HG03469 (cell line): Measurements from ENCODE around the gene SH3BP4.

ENCODE experiments used
- ATAC-seq: cut with Tn5 transposase; IDR thresholded peaks from one replicate; pipeline ENCODE4 v1.9.1; 2021; ENCODE audit warnings: mild to moderate bottlenecking, moderate library complexity, moderate number of reproducible peaks; ENCODE audit not compliant: unreplicated experiment

The SH3BP4 gene

DNA sequence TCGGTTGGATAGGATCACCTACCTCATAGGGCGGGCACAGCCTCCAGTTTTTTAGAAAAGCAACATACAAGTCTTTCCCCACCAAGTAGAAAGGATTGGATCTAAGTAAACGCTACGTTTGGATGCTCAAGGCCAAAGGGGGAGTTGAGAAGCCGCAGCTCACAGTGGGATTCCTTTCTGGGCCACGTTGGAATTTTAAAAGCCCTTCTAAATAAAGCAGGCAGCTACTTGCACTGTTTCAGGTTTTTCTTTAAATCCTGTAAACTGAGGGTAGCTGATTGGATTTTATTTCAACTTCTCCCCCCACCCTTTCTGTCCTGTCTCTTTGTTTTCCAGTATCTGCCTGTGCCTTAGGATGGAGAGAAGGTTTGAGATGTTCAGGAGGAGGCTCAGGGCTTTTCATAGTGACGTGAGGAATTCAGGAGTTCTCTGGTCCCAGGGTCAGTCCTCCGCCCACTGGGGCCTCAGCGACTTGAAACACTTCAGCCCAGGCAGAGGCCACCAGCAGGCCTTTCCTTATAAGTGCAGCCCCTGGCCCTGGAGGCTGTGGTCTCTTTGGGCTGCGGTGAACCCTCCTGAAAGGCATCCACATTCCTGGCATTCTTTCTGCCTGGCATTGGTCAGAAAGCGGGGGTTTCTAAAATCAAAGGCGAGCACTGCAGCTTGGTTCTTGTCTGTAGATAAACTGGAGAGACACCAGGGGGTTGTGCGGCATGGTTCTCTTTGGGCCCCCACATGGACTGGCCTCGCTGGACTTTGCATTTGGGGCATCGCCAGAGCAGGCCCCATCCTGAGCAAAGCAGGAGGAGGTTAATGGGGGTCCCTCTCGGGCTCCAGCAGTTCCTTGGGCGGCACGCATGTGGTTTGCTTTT is 44.5 kb downstream of the SH3BP4 start:
- ATAC-seq: no peak

- no peak for ATAC-seq
Measured at GRCh38 chr2:234996941-234997270, 45.1 kb downstream of the SH3BP4 start.

GRCh38 chr2:234997389-234997788 is 45.6 kb downstream of the SH3BP4 start:
- no peak for ATAC-seq

DNA sequence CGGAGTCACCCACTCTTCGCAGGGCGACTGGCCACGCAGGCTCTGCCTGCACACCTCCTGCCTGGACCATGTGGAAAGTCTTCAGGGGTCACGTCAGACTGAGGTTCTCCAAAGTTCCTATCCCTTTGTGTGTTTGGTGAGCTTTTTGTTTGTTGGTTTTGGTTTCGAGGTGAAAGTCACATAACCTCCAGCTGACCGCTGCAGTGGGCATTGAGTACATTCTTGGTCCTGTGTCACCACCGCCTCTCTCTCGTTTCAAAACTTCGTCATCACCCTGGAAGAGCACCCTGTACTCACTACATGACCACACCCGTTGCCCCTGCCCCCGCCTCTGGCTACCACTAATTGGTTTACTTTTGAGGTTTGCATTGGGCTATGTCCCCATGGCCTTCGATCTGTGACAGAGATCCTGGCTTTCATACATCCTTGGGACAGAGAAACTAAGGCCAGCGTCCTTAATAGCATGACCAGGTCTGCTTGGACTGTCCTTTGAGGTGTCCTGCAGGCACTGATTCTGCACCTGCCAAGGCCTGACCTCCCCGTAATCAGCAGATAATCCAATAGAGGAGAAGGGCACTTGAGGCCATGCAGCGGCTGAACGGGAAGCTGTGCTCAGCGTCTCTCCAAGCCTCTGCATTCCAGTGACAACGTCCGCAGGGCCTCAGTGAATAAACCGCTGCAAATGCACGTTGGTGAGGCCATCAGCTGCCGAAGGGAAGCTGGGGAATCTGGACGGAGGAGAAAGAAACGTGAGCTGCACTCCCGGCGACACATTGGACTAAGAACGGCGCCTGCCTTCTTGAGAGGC is 46.8 kb downstream of the SH3BP4 start:
- ATAC-seq: no peak

DNA sequence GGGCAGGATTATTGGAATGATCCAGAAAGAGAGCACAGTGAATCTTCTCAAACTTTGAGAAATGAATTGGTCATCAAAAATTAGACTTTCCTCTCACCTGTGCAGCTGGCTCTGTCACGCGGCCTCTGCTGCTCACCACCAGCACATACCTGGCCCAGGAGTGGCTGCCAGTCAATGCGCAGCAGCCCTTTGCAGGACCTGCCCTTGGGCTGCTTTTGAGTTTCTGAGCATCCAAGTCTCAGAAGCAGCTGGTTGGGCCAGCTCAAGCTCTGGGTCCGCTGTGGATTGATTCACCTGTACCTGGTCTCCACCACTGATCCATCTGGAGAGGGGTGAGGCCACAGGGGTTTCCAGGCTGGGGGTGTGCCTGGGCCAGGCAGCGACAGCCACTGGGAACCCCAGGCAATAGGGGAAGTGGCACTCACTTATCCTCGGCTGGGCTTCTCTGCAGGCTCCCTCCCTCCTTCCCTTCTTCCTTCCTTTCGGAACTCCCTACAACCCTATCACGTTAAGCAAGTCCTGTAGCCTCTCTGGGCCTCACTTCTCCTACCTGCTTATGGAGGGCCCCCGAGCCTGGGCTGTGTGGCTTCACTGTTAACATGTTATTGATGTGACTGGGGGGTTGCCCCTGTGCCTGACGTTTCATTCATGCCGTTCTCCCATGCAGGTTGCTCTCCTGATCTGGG is 48.1 kb downstream of the SH3BP4 start:
- no peak for ATAC-seq

DNA sequence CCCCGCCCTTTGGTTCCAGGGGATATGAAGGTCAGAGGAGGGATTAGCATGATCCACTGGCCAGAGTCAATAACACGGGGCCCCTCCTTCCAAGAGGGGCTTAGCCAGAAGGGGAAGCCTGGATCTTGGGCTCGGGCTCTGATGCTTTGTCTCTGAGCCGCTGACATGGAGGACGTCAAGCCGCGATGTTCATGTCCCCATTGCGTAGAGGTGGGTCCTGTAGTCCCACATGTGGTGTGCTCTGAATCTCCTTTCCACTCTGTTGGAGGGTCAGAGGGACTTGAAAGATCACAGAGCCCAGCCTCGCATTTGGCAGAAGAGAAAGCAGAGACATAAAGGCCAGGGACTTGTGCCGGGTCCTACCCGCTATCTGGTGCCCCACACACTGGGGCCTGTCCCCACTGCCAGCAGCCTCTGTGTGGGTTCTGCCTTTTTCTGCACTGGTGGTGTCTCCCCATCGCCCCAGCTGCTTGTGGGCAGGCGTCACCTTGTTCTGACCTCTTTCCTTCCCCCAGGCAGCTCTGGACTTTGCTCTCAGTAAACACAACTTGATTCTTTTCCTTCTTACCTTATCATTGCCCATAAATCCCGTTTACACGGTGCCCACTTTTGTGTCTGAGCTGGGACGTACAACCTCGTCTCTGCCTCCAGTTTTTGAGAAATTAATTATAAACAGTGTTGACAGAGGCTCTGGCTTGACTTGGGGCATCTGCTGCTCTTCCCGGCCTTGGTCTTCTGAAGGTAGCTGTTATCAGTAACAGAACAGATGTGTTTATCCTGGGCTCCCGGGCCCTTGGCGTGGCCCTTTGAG is 48.8 kb downstream of the SH3BP4 start:
- no peak for ATAC-seq

- no peak for ATAC-seq
Measured at GRCh38 chr2:235001237-235002133, 49.7 kb downstream of the SH3BP4 start.

DNA sequence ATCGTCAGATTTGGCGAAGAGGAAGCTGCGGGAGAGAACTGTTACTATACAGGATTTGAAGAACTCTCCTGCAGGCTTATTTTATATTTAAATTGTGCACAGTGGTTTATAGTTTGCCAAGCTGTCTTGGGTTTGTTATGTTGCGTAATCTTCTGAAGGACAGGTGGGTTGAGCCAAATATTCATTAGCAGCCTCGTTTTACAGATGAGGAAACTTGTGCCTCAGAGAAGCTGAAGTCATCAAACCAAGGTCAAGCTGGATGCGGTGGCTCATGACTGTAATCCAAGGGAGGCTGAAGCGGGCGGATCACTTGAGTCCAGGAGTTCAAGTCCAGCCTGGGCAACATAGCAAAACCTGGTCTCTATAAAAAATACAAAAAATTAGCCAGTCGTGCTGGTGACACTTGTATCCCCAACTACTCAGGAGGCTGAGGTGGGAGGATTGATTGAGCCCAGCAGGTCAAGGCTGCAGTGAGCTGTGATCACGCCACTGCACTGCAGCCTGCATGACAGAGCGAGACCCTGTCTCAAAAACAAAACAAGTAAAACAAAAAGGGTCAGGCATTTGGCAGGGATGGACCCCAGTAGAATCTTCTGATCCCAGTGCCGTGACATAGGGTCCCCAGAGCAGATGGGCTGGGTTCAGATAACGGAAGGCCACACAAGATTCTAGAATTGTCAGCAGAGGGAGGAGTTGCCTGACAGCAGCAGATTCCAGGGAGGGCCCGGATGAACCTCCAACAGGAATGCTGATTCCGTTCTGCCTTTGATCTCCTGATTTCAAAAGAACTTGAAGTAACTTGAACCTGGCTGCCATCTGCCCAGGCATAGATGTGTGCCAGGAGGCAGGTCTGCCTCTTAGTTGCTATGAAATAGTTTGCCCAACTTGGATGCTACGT is 50.6 kb downstream of the SH3BP4 start:
- ATAC-seq: no peak

GRCh38 chr2:235003096-235003775 is 51.4 kb downstream of the SH3BP4 start:
- no peak for ATAC-seq

- no peak for ATAC-seq
Measured at GRCh38 chr2:235004329-235004903, 52.6 kb downstream of the SH3BP4 start.

GRCh38 chr2:235005023-235005422 is 53.2 kb downstream of the SH3BP4 start:
- no peak for ATAC-seq

GRCh38 chr2:235005603-235006259 is 53.9 kb downstream of the SH3BP4 start:
- no peak for ATAC-seq

- no peak for ATAC-seq
Measured at GRCh38 chr2:235006461-235006860, 54.6 kb downstream of the SH3BP4 start.

DNA sequence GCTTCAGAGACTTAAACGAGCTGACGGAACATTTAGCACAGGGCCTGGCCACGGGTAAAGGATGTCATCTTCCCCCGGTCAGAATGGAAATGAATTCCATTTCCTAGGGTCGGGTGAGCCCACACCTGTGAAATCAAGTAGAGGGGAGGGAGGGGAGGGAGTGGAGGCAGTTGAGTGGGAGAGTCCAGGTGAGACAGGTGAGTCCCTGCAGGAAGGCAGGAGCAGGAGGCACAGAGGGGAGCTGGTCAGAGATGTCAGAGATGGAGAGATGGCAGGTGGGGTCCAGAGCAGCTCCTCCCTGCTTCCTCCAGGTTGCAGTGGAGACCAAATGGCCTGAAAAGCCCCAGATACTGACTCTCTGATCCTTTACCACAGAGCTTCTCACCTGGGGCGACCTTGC is 55.2 kb downstream of the SH3BP4 start:
- ATAC-seq: no peak

- ATAC-seq: no peak
Measured at GRCh38 chr2:235007664-235008457, 56.0 kb downstream of the SH3BP4 start.

DNA sequence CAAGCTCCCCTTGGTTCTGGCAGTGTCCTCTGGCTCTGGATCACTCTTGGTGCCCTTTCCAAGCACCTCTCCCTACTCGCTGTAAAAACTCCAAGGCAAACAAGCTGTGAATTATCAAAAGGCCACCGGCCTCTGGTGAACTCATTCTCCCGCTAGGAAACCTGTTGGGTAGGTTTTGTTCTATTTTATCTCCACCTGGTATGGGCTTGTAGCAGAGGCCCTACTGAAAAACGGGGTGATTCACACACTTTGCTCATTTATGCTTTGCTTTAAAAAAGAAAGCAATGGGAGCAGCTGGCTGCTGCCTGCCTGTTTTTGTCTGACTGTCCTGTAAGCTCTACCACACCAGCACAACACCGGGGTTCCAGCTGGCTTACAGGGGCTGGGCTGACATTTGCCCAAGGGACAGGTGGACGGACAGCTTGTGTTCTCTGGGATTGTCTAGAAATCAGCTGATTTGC is 56.8 kb downstream of the SH3BP4 start:
- no peak for ATAC-seq
